Activated naive CD4-positive, alpha-beta T cell treated with anti-CD3 and anti-CD28 coated beads, Interleukin-2, amount 50 U/mL, for 16 hours (primary cell): ENCODE data around the gene MYO18B.
"Not testable (repeated sequence)": the region's sequence is repeated elsewhere in the genome, so short reads cannot be mapped to it uniquely, and the experiment has no call there.

Experiments
- DNase-seq: peaks from one replicate; pipeline ENCODE4 v3.0.0-alpha.2; 2020

The MYO18B gene

GRCh38 chr22:25955323-25955722 is 213.3 kb downstream of the MYO18B start:
- no peak for DNase-seq

GRCh38 chr22:25956801-25957200 is 214.8 kb downstream of the MYO18B start:
- DNase-seq, result no peak

GRCh38 chr22:25959818-25960774 is 218.1 kb downstream of the MYO18B start:
- no peak for DNase-seq

GRCh38 chr22:25961699-25962098 is 219.7 kb downstream of the MYO18B start:
- DNase-seq, result no peak

GRCh38 chr22:25962711-25963110 is 220.7 kb downstream of the MYO18B start:
- DNase-seq, result no peak

- no peak for DNase-seq
Measured at GRCh38 chr22:25964961-25965730, 223.2 kb downstream of the MYO18B start.

- no peak for DNase-seq
Measured at GRCh38 chr22:25966448-25966913, 224.5 kb downstream of the MYO18B start.

GRCh38 chr22:25969286-25969685 is 227.3 kb downstream of the MYO18B start:
- no peak for DNase-seq

- DNase-seq, result no peak
Measured at GRCh38 chr22:25969901-25970300, 227.9 kb downstream of the MYO18B start.

GRCh38 chr22:25970374-25970911 is 228.5 kb downstream of the MYO18B start:
- DNase-seq, result no peak

- DNase-seq, result no peak
Measured at GRCh38 chr22:25970999-25971811, 229.2 kb downstream of the MYO18B start.

- DNase-seq, result no peak
Measured at GRCh38 chr22:25972397-25972796, 230.4 kb downstream of the MYO18B start.

GRCh38 chr22:25976356-25976755 is 234.4 kb downstream of the MYO18B start:
- no peak for DNase-seq

GRCh38 chr22:25979968-25980367 is 238.0 kb downstream of the MYO18B start:
- no peak for DNase-seq

GRCh38 chr22:25984911-25985310 is 242.9 kb downstream of the MYO18B start:
- not testable (repeated sequence) for DNase-seq

- DNase-seq, result no peak
Measured at GRCh38 chr22:25987948-25988347, 246.0 kb downstream of the MYO18B start.

- no peak for DNase-seq
Measured at GRCh38 chr22:25990940-25991339, 249.0 kb downstream of the MYO18B start.

GRCh38 chr22:25992331-25992730 is 250.3 kb downstream of the MYO18B start:
- no peak for DNase-seq

GRCh38 chr22:25996669-25997068 is 254.7 kb downstream of the MYO18B start:
- no peak for DNase-seq

- DNase-seq, result no peak
Measured at GRCh38 chr22:25997886-25998775, 256.1 kb downstream of the MYO18B start.

- DNase-seq, result no peak
Measured at GRCh38 chr22:26002456-26002855, 260.5 kb downstream of the MYO18B start.
